ENCODE results near the gene FMO2.

FMO2 gene

DNA sequence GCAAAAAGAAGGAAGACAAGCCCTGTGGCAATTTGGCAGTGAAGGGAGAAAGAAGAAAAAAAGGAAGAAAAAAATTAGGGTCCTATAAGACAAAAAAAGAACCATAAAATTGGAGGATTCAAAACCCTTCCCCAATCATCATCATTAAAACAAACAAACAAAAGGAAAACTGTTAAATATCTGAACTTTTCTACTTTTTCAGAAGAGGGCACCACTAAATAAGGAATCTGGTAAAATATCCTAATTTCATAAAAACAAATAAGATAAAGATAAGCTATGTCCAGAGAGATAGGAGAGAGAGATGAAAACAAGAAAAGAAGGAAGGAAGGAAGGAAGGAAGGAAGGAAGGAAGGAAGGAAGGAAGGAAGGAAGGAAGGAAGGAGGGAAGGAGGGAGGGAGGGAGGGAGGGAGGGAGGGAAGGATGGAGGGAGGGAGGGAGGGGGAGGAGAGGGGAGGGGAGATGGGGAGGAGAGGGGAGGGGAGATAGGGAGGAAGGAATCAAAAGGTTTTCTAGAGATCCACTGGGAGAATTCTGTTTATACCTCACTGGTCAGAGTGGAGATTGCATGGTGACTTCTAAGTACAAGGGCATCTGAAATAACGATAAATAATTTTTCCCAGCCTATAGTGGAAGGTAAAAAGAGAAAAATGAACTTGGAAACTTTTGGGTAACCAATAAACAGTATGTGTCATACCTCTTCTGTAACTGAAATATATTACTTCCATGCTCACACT, 10.4 kb upstream of the FMO2 start:
- no peak for DNase-seq (ENCODE audit: low spot score)

- DNase-seq (ENCODE audit: low spot score) = no peak
Observed at GRCh38 chr1:171177261-171177660, 7.8 kb upstream of the FMO2 start.

DNA sequence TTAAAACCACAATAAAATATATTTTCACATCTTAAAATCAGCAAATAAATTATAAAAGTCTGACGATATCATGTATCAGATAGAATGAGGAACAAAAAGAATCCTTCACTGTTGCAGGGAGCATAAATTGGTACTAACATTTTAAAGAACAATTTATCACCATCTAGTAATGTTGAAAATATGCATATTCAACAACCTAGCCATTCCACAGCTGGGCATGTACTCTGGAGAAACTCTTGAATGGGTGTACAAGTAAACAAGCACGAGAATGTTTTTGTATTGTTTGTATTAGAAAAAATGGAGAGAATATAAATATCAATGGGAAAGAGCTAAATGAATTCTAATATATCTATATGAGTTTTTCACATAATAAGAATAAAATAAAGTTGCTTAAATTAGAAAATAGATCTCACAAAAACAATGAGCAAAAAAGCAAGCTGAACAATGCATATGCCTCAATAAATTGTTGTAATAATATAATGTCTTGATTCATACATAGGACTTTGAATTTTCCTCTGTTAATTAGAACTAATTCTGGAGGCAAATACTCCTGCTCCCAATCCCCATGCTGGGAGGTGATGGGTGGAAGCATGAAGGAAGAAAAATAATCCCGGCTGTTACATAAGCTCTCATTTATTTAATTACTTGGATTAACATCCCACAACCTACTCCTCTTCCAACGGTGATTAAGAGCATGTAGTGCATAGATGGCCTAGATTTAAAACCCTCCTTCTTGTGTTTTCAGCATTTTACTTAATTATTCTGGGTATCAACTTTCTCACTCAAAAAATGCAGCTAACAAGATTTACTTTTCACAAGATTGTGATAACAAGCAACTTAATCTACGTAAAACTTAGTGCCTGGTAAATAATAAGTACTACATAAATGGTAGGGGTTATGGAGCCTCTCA, 5.5 kb upstream of the FMO2 start:
- DNase-seq (ENCODE audit: low spot score) = no peak

- no peak for DNase-seq (ENCODE audit: low spot score)
Observed at GRCh38 chr1:171180670-171181069, 4.4 kb upstream of the FMO2 start.

GRCh38 chr1:171188388-171189266, 3.5 kb downstream of the FMO2 start:
- DNase-seq (ENCODE audit: low spot score) = peak; percentile 40

GRCh38 chr1:171191992-171192391, 6.9 kb downstream of the FMO2 start:
- DNase-seq (ENCODE audit: low spot score) = no peak

GRCh38 chr1:171195767-171196166, 10.7 kb downstream of the FMO2 start:
- DNase-seq (ENCODE audit: low spot score) = no peak

DNA sequence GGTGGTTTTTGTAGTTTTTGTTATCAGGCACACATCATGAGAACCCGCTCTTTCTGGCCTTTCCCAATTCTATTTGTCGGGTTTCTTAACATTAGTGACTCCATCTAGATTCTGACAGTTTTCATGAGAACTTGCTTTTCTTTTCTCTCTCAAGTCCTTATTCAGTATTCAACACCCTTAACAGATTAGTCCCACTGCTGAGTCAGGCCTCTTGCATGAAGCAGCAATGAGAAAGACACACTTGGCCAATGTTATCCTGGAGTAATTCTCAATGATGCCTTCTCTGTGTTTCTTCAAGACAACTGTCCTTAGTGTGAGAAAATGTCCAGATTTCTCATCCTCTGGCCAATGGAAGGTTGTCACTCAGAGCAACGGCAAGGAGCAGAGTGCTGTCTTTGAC, 11.3 kb downstream of the FMO2 start:
- no peak for DNase-seq (ENCODE audit: low spot score)

- DNase-seq (ENCODE audit: low spot score) = no peak
Observed at GRCh38 chr1:171198081-171198480, 13.0 kb downstream of the FMO2 start.

GRCh38 chr1:171204296-171204695, 19.2 kb downstream of the FMO2 start:
- DNase-seq (ENCODE audit: low spot score) = no peak

GRCh38 chr1:171206204-171206977, 21.3 kb downstream of the FMO2 start:
- DNase-seq (ENCODE audit: low spot score) = no peak

- no peak for DNase-seq (ENCODE audit: low spot score)
Observed at GRCh38 chr1:171206978-171207355, 21.9 kb downstream of the FMO2 start.

- no peak for DNase-seq (ENCODE audit: low spot score)
Observed at GRCh38 chr1:171207377-171207776, 22.3 kb downstream of the FMO2 start.

DNA sequence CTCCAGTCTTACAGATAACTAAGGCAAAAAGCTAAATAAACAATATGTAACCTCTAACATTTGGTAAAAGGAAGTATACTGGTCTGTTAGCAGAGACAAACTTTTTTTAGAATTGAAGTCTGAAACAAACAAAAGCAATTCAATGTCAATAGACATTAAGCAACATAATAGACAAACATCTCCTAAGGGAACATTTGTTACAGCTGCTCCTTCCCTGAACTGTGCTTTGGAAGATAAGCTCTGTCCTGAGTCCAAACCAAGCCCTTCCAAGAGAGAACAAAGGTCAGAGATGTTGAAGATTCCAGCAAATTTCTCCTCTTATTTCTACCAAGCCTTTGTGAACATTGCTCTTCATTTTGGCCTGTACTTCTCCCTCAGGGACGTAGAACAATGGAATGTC, 25.3 kb downstream of the FMO2 start:
- no peak for DNase-seq (ENCODE audit: low spot score)

DNA sequence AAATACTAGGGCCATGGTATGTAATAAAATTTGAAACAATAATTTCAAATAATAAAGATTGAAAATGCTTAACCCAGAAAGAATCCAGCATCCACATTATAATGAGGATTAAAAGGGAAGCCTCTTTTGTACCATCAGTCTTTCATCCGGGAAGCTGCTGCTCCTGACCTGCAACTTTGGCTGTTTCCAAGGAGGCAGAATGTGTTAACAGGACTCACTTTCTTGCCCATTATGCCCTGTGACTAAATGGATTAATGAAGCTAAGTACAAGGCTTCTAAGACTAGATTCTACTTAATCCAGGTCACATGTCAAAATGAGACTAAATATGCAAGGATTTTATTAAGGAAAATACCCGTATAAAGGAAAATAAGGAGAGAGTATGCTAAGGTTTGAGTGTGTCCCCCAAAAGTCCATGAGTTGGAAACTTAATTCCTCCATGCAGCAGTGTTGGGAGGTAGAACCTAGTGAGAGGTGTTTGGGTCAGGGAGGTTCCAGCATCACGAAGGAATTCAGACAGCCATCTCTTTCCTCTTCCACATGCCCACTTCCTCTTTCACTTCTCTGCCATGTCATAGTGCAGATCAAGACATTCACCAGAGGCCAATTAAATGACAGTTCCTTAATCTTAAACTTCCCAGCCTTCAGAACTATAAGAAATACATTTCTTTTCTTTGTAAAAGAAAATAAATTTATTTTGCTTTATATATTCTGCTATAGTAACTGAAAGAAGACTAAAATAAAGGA, 27.7 kb downstream of the FMO2 start:
- no peak for DNase-seq (ENCODE audit: low spot score)

- no peak for DNase-seq (ENCODE audit: low spot score)
Observed at GRCh38 chr1:171213559-171214454, 28.7 kb downstream of the FMO2 start.

DNA sequence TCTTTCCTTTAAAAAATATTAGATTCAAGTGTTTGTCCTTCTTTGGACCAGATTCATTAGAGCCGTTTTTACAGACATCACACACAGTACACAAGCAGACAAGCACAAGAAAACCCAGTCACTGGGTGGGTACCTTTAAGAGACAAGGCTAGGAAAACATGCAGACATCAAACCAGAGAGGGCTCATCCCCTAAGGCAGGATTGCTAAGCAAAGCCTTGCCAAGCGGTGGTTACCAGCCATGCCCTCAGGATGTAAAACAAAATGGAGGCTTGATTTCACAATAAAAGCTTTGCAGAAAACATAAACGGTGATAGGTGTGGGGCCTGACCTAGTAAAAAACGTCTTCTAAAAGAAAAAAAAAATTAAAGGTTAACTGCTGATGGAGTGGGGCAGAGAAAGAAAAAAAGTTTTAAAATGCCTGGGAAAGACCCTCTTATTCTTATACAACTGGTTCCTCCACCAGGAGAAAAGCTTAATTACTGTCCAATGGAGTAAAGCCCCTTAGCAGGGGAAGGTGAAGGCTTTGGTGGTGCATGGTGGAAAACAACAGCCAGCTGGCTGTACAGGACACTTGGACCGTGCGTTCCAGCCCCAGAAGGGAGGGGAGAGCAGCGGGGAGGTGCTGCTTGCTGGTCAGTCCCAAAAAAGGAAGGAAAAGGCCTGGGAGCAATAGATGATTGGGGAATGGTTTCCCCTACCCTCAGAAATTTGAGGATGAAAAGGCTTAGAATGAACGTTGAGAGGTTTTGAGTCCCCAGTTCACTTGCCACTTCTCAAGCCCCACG, 32.8 kb downstream of the FMO2 start:
- no peak for DNase-seq (ENCODE audit: low spot score)

GRCh38 chr1:171218661-171219060, 33.6 kb downstream of the FMO2 start:
- DNase-seq (ENCODE audit: low spot score) = no peak
